ENCODE measurements around the gene RAB27A.

RAB27A gene

GRCh38 chr15:55222588-55222987 lies 67.0 kb downstream of the RAB27A start:
- Histone ChIP-seq H3K79me2 (no peaks in the 10 kb centered on the region), H3K4me2 (ENCODE audit: low read length) (no peak overlapping the region), H3K36me3 (ENCODE audit: control insufficient read depth, insufficient read depth, low read length) (no peaks in the 10 kb centered on the region), H3K9ac (no peak overlapping the region), H3K4me3 (ENCODE audit: low read depth, low read length) (no peak overlapping the region), H3K9me3 (ENCODE audit: control insufficient read depth, low read length) (no peaks in the 10 kb centered on the region), H3K4me1 (no peaks in the 10 kb centered on the region), H3K27ac (no peak overlapping the region), H3K27me3 (ENCODE audit: control insufficient read depth, insufficient read depth, low read length) (no peaks in the 10 kb centered on the region), H2AFZ (no peak overlapping the region)
- TF ChIP-seq CTCF (IDR thresholded peaks at IDR 0.05) = no peak

DNA sequence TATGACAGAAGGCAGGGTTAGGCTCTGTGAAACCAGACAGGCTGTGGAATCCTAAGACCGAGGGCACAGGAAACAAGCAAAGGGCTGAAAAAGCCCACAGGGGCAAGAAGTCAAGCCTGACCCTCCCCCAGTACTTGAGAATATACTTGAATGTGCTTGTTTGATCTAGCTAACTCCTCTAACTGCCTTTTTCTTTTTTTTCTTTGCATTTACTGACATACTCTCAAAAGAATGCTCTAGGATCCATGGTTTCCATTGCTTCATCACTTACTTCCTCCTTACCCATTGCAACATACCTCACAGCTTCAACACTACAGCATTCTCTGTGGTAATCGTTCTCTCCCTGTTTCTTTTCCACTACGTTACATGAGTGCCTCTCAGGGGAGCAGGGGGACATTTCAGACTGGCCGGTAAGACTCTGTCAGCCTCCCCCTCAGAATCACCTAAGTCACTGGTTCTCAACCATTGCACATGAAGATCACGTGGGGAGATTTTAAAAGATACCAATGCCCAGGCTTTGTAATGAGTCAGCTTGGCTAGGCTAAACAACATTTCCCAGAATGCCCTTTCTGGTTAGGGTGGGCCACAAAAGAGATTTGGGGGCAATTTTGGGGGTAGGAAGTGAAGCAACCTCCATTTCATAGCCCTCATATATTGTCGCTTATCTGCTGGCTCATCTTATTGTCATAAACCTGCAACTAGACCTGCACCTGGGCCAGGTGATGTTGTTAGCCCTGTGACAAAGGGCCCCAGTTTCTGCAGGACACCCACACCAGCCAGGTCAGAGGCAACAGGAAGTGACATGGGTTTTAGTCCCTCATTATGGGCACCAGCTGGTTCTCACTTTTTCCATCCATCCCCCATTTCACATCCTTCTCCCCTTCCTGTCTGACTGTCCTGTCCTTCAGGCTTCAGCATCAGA lies 68.3 kb downstream of the RAB27A start:
- no peak overlapping the region for H3K4me2 ChIP-seq (ENCODE audit: low read length)
- no peaks in the 10 kb centered on the region for H3K9me3 ChIP-seq (ENCODE audit: control insufficient read depth, low read length)
- no peak overlapping the region for H2AFZ ChIP-seq
- H3K9ac ChIP-seq = no peak overlapping the region
- no peak overlapping the region for H3K4me3 ChIP-seq (ENCODE audit: low read depth, low read length)
- no peaks in the 10 kb centered on the region for H3K36me3 ChIP-seq (ENCODE audit: control insufficient read depth, insufficient read depth, low read length)
- H3K79me2 ChIP-seq = no peaks in the 10 kb centered on the region
- TF ChIP-seq CTCF (IDR thresholded peaks at IDR 0.05) = no peak
- H3K27ac ChIP-seq = no peak overlapping the region
- no peaks in the 10 kb centered on the region for H3K4me1 ChIP-seq
- H3K27me3 ChIP-seq (ENCODE audit: control insufficient read depth, insufficient read depth, low read length) = no peaks in the 10 kb centered on the region

- no peaks in the 10 kb centered on the region for H3K4me1 ChIP-seq
- H3K79me2 ChIP-seq = no peaks in the 10 kb centered on the region
- TF ChIP-seq CTCF (IDR thresholded peaks at IDR 0.05) = no peak
- no peaks in the 10 kb centered on the region for H3K36me3 ChIP-seq (ENCODE audit: control insufficient read depth, insufficient read depth, low read length)
- H3K27me3 ChIP-seq (ENCODE audit: control insufficient read depth, insufficient read depth, low read length) = no peaks in the 10 kb centered on the region
- H3K4me2 ChIP-seq (ENCODE audit: low read length) = no peak overlapping the region
- H3K9ac ChIP-seq = no peak overlapping the region
- H3K9me3 ChIP-seq (ENCODE audit: control insufficient read depth, low read length) = no peaks in the 10 kb centered on the region
- no peak overlapping the region for H3K4me3 ChIP-seq (ENCODE audit: low read depth, low read length)
- H2AFZ ChIP-seq = no peak overlapping the region
- no peak overlapping the region for H3K27ac ChIP-seq
Observed at GRCh38 chr15:55220606-55221005, 69.0 kb downstream of the RAB27A start.

DNA sequence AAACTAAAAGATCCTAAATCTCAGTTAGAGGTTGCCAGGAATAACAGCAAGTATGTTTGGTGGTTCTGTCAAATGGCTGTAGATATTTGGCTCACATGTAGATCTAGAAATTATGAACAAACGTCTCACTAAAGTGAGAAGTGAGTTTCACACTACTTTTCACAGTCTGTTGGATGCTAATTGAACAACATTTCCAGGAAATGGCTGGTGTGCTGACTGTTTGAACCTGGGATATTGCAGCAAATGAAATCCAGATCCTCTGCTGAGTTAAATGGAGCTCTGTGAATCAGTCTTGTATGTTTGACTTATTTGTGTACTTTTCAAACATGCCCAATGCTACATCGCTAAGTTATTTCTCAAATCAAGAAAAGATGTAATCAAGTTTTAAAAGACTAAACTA lies 71.6 kb downstream of the RAB27A start:
- Histone ChIP-seq H3K9me3 (ENCODE audit: control insufficient read depth, low read length) (no peaks in the 10 kb centered on the region), H3K4me1 (no peaks in the 10 kb centered on the region), H3K79me2 (no peaks in the 10 kb centered on the region), H3K27me3 (ENCODE audit: control insufficient read depth, insufficient read depth, low read length) (no peaks in the 10 kb centered on the region), H3K4me2 (ENCODE audit: low read length) (no peak overlapping the region), H3K27ac (no peak overlapping the region), H3K4me3 (ENCODE audit: low read depth, low read length) (no peak overlapping the region), H3K36me3 (ENCODE audit: control insufficient read depth, insufficient read depth, low read length) (no peaks in the 10 kb centered on the region), H2AFZ (no peak overlapping the region), H3K9ac (no peak overlapping the region)
- TF ChIP-seq CTCF (IDR thresholded peaks at IDR 0.05) = no peak

- Histone ChIP-seq H2AFZ (no peak overlapping the region), H3K36me3 (ENCODE audit: control insufficient read depth, insufficient read depth, low read length) (no peaks in the 10 kb centered on the region), H3K9ac (no peak overlapping the region), H3K9me3 (ENCODE audit: control insufficient read depth, low read length) (no peaks in the 10 kb centered on the region), H3K4me2 (ENCODE audit: low read length) (no peak overlapping the region), H3K4me1 (no peaks in the 10 kb centered on the region), H3K27me3 (ENCODE audit: control insufficient read depth, insufficient read depth, low read length) (no peaks in the 10 kb centered on the region), H3K27ac (no peak overlapping the region), H3K79me2 (no peaks in the 10 kb centered on the region), H3K4me3 (ENCODE audit: low read depth, low read length) (no peak overlapping the region)
- TF ChIP-seq CTCF (IDR thresholded peaks at IDR 0.05) = no peak
Observed at GRCh38 chr15:55204464-55204863, 85.1 kb downstream of the RAB27A start.
